Fibroblast of lung (primary cell): ENCODE results near the gene SLC16A9. TPM values are rescaled to one million over a fixed set of nuclear protein-coding genes. Genes with fewer than 3 reads are reported as not detected.

Experiments used
- DNase-seq, 2 donors: peaks; one replicate each; pipeline versions ENCODE4 v3.0.0 to v3.0.0-alpha.2; 2010; ENCODE audit warnings: low read depth in 2 of 2
- H2AFZ ChIP-seq: 2 replicates; pipeline ENCODE4 v1.5.1; 2012; ENCODE audit warnings: low read length, control low read depth, inconsistent platforms
- H3K27ac ChIP-seq: 2 replicates; pipeline ENCODE4 v1.5.1; 2011; ENCODE audit warnings: low read length, control low read depth; ENCODE audit not compliant: insufficient read depth
- H3K27me3 ChIP-seq: 2 replicates; pipeline ENCODE4 v1.5.1; 2011; ENCODE audit warnings: mild to moderate bottlenecking, low read length; ENCODE audit not compliant: control insufficient read depth, insufficient read depth
- H3K36me3 ChIP-seq: 2 replicates; pipeline ENCODE4 v1.5.1; 2011; ENCODE audit warnings: low read length; ENCODE audit not compliant: control insufficient read depth, insufficient read depth
- H3K4me1 ChIP-seq: 2 replicates; pipeline ENCODE4 v1.5.1; 2011; ENCODE audit warnings: low read length; ENCODE audit not compliant: control insufficient read depth, insufficient read depth; ENCODE audit errors: extremely low read depth
- H3K4me2 ChIP-seq: 2 replicates; pipeline ENCODE4 v1.5.1; 2011; ENCODE audit warnings: low read length, control low read depth; ENCODE audit not compliant: insufficient read depth; ENCODE audit errors: extremely low read depth
- H3K4me3 ChIP-seq, 4 experiments: fragments of 200-600 bp in 1 of 4; sonication (generic) in 1 of 4; replicated peaks in 1 of 4; 2 replicates each; pipeline ENCODE4 v1.5.1; 2011 to 2016; ENCODE audit warnings: low read length in 4 of 4, low read depth in 3 of 4, mild to moderate bottlenecking in 3 of 4, control low read depth in 2 of 4, inconsistent platforms in 1 of 4, mixed read lengths in 1 of 4; ENCODE audit not compliant: insufficient read depth in 1 of 4; ENCODE audit errors: control extremely low read depth in 1 of 4
- H3K79me2 ChIP-seq: 2 replicates; pipeline ENCODE4 v1.5.1; 2012; ENCODE audit warnings: mild to moderate bottlenecking, low read length, inconsistent platforms; ENCODE audit not compliant: control insufficient read depth, insufficient read depth
- H3K9ac ChIP-seq: 2 replicates; pipeline ENCODE4 v1.5.1; 2011; ENCODE audit warnings: mild to moderate bottlenecking, low read length, control low read depth; ENCODE audit not compliant: insufficient read depth
- H3K9me3 ChIP-seq: 2 replicates; pipeline ENCODE4 v1.5.1; 2012; ENCODE audit warnings: low read depth, low read length; ENCODE audit not compliant: control insufficient read depth, insufficient read depth
- H4K20me1 ChIP-seq: 2 replicates; pipeline ENCODE4 v1.5.1; 2011; ENCODE audit warnings: low read length; ENCODE audit not compliant: control insufficient read depth, insufficient read depth; ENCODE audit errors: extremely low read depth
- CTCF ChIP-seq, 2 donors: IDR thresholded peaks in 1 of 2; conservative IDR thresholded peaks in 1 of 2; 1 replicate in 1 of 2; 2 replicates in 1 of 2; pipeline ENCODE4 v1.5.1; 2011 to 2012; ENCODE audit warnings: low read length in 2 of 2, control low read depth in 1 of 2, inconsistent platforms in 1 of 2, low read depth in 1 of 2, mild to moderate bottlenecking in 1 of 2
- EZH2 ChIP-seq: IDR thresholded peaks from 2 replicates; pipeline ENCODE4 v1.5.1; 2012; ENCODE audit warnings: low read length, control low read depth, mild to moderate bottlenecking; ENCODE audit errors: missing control alignments
- polyA plus RNA-seq, 2 donors: library from polyadenylated mRNA; depleted of rRNA in 1 of 2; stranded (reverse) in 1 of 2; unstranded in 1 of 2; fragments of >200 nt; gene quantifications; 2 replicates each; pipeline ENCODE4 v1.2.1, GENCODE V29; 2011 to 2012; ENCODE audit warnings: missing spikeins in 1 of 2
- total RNA-seq: library from RNA; depleted of rRNA; stranded (reverse); fragments of >200 nt; gene quantifications from 2 replicates; pipeline ENCODE4 v1.2.1, GENCODE V29; 2014

The SLC16A9 gene
- total and polyA plus RNA-seq, 2 donors (not counting 1 experiment from before 2014, with no cell fraction given): 0.08 to 0.66 TPM

DNA sequence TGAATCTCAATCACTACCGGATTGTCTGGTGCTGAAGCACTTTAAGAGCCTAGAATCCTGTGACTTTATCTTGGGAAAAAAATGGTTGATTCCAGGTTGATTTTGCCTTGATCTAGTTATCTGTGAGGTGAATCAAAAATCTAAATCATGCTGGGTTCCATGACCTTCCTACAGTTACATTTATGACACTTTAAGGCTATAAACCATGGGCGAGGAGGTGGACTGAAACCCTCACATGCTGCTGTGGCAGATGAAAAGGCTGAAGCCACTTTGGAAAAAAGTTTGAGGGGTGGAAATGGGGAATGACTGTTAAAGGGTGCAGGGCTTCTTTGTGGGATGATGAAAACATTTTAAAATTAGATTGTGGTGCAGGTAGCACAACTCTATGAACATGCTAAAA is 17.5 kb downstream of the SLC16A9 start:
- Histone ChIP-seq H3K9ac (no peak overlapping the region), H3K36me3 (no peaks in the 10 kb centered on the region), H2AFZ (no peak overlapping the region), H3K27me3 (no peaks in the 10 kb centered on the region), H3K9me3 (no peaks in the 10 kb centered on the region), H4K20me1 (no peaks in the 10 kb centered on the region), H3K4me1 (no peaks in the 10 kb centered on the region), H3K79me2 (no peaks in the 10 kb centered on the region), H3K4me3 (no peak overlapping the region), H3K4me2 (no peak overlapping the region), H3K27ac (no peak overlapping the region)
- TF ChIP-seq CTCF (conservative IDR thresholded peaks at IDR 0.05 in 1 of 2, IDR thresholded peaks at IDR 0.05 in 1 of 2; ENCODE audit: low read depth in 1 of 2, low read length in 2 of 2): no peak
- no peak for TF ChIP-seq EZH2
- no peak for DNase-seq

- no peak overlapping the region for H2AFZ ChIP-seq
- no peaks in the 10 kb centered on the region for H3K79me2 ChIP-seq
- H3K36me3 ChIP-seq: no peaks in the 10 kb centered on the region
- DNase-seq: no peak
- H3K27me3 ChIP-seq: no peaks in the 10 kb centered on the region
- H3K4me1 ChIP-seq: no peaks in the 10 kb centered on the region
- no peaks in the 10 kb centered on the region for H3K9me3 ChIP-seq
- no peak overlapping the region for H3K9ac ChIP-seq
- no peak for TF ChIP-seq EZH2
- TF ChIP-seq CTCF (conservative IDR thresholded peaks at IDR 0.05 in 1 of 2, IDR thresholded peaks at IDR 0.05 in 1 of 2; ENCODE audit: low read depth in 1 of 2, low read length in 2 of 2): no peak
- H4K20me1 ChIP-seq: no peaks in the 10 kb centered on the region
- no peak overlapping the region for H3K4me2 ChIP-seq
- no peak overlapping the region for H3K27ac ChIP-seq
- H3K4me3 ChIP-seq: no peak overlapping the region
Observed at GRCh38 chr10:59688921-59689351, 20.7 kb downstream of the SLC16A9 start.

DNA sequence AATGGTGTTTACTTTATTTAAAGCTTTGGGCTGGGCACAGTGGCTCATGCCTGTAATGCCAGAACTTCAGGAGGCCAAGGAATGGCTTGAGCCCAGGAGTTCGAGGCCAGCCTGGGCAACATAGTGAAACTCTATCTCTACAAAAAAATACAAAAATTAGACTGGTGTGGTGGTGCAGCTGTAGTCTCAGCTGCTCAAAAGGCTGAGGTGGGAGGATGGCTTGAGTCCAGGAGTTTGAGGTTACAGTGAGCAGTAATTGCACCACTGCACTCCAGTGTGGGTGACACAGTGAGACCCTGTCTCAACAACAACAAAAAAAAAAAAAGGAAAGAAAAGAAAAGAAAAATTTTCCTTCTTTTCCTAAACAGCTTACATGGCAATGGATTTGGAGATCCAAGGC is 22.0 kb downstream of the SLC16A9 start:
- Histone ChIP-seq H3K4me2 (no peak overlapping the region), H3K4me1 (no peaks in the 10 kb centered on the region), H3K9me3 (no peaks in the 10 kb centered on the region), H3K4me3 (no peak overlapping the region), H3K27ac (no peak overlapping the region), H3K36me3 (no peaks in the 10 kb centered on the region), H3K9ac (no peak overlapping the region), H2AFZ (no peak overlapping the region), H3K79me2 (no peaks in the 10 kb centered on the region), H3K27me3 (no peaks in the 10 kb centered on the region), H4K20me1 (no peaks in the 10 kb centered on the region)
- no peak for DNase-seq
- TF ChIP-seq EZH2: no peak
- no peak for TF ChIP-seq CTCF (conservative IDR thresholded peaks at IDR 0.05 in 1 of 2, IDR thresholded peaks at IDR 0.05 in 1 of 2; ENCODE audit: low read depth in 1 of 2, low read length in 2 of 2)
